Esophagus squamous epithelium (tissue), 4 donors: ENCODE results near the gene YWHAH.

Experiments
- POLR2A ChIP-seq, 4 donors: fragments of 450-650 bp; IDR thresholded peaks; one replicate each; pipeline ENCODE4 v1.6.1; 2017; ENCODE audit warnings: antibody characterized with exemption in 4 of 4, mild to moderate bottlenecking in 4 of 4, moderate library complexity in 3 of 4
- TF ChIP-seq, protein P1 (sequence below), 6 experiments: fragments of 450-650 bp in 4 of 6; fragments of 200-600 bp in 2 of 6; sonication (generic) in 2 of 6; IDR thresholded peaks; one replicate each; pipeline ENCODE4 v1.5.1; 2016 to 2019; ENCODE audit warnings: antibody characterized with exemption in 6 of 6, mild to moderate bottlenecking in 4 of 6, moderate library complexity in 4 of 6

DNA sequence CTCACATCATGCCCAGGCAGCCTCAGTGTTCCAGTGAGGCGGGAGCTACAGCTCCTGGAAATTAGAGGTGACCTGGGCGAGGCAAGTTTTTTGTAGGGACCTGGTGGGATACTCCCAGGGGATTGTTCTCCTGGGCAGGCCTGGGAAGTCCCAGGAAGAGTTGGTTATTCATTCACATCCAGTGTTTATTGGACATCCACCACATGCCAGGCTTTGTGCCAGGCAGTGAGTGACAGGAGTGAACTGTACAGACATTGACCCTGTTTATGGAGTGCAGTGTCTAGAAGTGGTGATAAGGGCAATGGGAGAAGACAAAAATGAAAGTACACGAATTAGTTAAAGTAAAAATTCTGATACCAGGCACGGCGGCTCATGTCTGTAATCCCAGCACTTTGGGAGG lies 29.4 kb downstream of the YWHAH start:
- TF ChIP-seq POLR2A (IDR thresholded peaks at IDR 0.05), result no peak
- TF ChIP-seq, protein P1, sequence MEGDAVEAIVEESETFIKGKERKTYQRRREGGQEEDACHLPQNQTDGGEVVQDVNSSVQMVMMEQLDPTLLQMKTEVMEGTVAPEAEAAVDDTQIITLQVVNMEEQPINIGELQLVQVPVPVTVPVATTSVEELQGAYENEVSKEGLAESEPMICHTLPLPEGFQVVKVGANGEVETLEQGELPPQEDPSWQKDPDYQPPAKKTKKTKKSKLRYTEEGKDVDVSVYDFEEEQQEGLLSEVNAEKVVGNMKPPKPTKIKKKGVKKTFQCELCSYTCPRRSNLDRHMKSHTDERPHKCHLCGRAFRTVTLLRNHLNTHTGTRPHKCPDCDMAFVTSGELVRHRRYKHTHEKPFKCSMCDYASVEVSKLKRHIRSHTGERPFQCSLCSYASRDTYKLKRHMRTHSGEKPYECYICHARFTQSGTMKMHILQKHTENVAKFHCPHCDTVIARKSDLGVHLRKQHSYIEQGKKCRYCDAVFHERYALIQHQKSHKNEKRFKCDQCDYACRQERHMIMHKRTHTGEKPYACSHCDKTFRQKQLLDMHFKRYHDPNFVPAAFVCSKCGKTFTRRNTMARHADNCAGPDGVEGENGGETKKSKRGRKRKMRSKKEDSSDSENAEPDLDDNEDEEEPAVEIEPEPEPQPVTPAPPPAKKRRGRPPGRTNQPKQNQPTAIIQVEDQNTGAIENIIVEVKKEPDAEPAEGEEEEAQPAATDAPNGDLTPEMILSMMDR (IDR thresholded peaks at IDR 0.05), result no peak
